HG03159 (cell line): ENCODE data around the gene AUTS2.

Experiments used
- ATAC-seq: cut with Tn5 transposase; IDR thresholded peaks from one replicate; pipeline ENCODE4 v1.9.1; 2021; ENCODE audit warnings: mild to moderate bottlenecking, moderate library complexity; ENCODE audit not compliant: unreplicated experiment

Gene AUTS2

GRCh38 chr7:70766694-70767093 lies 1168.4 kb downstream of the AUTS2 start:
- ATAC-seq, result no peak

- no peak for ATAC-seq
Observed at GRCh38 chr7:70770154-70770553, 1171.9 kb downstream of the AUTS2 start.

GRCh38 chr7:70771451-70771850 lies 1173.2 kb downstream of the AUTS2 start:
- ATAC-seq, result no peak

GRCh38 chr7:70772891-70773290 lies 1174.6 kb downstream of the AUTS2 start:
- no peak for ATAC-seq

GRCh38 chr7:70773406-70773805 lies 1175.1 kb downstream of the AUTS2 start:
- no peak for ATAC-seq

- ATAC-seq, result no peak
Observed at GRCh38 chr7:70774950-70775527, 1176.8 kb downstream of the AUTS2 start.

GRCh38 chr7:70775570-70776156 lies 1177.4 kb downstream of the AUTS2 start:
- ATAC-seq, result no peak

DNA sequence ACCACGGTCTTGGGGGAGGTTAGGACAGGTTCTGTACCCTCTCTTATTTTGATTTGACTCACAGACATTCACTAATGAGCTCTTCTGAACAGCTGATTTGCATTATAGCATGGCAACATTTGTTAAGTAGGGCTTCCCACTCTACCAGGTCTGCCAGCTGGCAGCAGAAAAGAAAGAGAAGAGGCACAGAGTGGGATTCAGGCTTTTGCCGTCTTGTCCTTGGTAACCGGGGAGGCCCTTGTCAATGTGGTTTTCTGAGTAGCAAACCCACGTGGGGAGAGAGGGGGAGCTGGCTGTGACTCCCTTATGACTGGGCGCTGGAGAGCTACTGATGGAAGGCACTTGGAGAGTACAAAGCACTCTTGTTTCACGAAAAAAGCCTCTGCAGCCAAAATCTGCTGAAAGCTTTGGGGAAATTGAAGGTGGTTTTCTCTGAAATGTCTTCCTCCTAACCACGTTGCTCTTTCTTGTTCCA lies 1178.4 kb downstream of the AUTS2 start:
- ATAC-seq, result no peak

DNA sequence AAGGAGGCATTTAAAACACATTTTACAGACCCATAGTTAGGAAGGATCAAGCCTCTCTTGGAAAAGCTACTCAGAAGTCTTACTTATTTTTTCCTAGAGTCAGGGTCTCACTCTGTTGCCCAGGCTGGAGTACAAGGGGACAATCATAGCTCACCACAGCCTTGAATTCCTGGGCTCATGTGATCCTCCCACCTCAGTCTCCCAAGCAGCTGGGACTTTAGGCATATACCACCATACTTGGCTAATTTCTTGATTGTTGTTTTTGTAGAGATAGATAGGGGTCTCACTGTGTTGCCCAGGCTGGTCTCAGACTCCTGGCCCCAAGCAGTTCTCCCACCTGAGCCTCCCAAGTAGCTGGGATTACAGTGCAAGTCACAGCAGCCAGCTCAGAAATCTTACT lies 1179.0 kb downstream of the AUTS2 start:
- ATAC-seq, result no peak

DNA sequence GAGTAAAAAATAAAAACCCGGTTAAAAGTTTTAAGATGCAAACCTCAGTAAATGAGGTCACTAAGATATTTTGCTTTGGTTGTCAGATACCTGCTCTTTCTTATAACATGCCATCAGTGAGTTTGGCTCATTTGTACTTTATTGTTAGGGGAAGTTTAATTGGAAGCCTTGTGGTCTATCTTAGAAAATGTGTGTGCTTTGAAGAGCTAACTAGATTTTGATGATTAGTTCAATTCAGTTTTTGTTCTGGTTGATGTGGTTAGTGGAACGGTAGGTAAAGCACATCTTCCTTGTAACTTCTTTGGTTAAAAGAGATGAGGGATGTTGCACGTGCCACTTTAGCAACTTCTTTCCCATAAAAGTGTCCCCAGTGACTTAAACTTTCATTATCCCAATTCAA lies 1180.3 kb downstream of the AUTS2 start:
- no peak for ATAC-seq

DNA sequence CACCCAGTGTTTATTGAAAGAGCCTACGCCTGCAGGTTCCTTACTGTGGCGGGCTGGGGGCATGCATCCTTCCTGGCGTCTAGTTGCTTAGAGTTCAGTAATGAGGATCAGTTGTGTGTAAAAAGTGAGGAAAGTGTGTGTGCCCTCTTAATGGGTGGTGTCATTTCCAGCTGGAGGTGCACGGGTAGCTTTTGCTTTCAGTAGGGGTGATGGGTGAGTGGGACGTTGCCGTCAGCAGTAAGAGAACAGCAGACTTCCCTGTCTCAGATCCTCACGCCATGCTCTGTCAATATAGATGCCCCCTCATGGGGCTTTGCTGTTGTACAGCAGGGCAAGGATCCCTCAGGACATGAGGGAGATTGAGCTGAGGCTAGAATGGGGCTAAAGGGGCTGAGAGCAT lies 1181.0 kb downstream of the AUTS2 start:
- ATAC-seq, result no peak

DNA sequence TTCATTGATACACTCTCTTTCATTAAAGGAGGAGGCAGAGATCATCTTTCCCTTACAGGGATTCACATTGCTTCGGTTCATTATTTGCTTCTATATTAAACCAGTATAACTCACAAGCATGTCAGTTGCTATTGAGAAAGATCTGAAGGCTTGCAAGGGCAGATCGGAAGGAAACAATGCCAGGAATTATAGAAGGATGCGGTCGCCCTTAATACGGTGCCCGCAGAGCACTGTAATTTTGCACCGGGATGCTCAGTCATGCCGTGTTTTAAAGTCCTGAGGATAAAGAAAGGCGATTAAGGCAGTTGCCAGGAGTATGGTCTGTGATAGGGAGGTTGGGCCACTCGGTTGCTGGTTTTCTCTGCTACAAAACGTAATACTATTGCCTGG lies 1183.6 kb downstream of the AUTS2 start:
- ATAC-seq, result no peak

DNA sequence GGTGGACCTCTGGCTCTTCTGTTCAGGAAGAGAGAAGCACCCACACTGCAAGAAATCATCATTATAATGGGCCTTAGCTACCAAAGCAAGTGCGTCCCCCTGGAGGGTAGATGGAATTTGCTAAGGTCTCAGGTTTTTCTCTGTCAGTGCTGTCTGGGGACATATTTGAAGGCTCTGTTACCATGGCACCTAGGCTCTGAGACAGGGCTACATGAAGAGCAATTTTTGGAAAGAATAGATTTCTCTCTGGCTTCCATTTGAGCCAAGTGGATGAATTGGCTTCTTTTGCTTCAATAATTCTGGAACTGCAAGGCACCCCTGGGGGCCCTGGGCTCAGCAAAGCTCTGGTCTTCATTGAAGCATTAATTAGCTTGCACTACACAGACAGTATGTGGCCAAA lies 1184.5 kb downstream of the AUTS2 start:
- ATAC-seq, result no peak

- no peak for ATAC-seq
Observed at GRCh38 chr7:70785427-70785826, 1187.2 kb downstream of the AUTS2 start.

DNA sequence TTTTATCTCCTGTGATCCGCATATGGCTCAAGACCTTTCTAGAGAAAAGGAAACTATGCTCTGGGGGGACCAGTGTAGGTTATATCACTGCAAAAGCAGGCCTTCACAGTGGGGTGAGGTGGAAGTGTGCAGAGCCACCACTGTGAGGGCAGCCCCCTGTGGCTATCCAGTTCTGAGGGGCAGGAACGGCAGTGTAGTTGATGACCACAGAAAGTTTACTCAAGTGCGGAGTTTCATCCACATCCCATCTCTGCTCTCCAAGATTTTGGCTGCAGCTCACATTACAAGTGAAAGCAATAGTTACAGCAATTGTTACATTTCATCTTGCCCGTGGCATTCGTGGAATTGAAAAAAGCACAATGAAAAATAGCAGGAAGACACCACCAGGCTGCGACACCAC lies 1187.8 kb downstream of the AUTS2 start:
- no peak for ATAC-seq

DNA sequence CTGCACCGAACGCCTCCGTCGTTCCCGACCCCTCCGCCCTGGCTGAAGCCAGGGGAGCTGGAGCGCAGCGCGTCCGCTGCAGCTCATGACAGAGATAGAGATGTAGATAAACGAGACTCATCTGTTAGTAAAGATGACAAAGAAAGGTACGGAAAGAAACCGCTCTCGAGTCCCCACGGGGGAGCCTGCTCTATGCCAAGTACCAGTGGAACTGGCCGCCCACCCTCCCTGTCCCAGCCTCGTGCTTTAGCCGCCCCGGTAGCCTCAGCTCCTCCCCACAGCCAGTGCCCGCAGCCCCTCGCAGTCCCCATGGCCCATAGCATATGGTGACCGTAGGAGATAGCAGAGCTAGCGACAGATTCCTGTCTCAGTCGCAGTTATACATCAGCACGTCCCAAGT lies 1189.0 kb downstream of the AUTS2 start:
- no peak for ATAC-seq

DNA sequence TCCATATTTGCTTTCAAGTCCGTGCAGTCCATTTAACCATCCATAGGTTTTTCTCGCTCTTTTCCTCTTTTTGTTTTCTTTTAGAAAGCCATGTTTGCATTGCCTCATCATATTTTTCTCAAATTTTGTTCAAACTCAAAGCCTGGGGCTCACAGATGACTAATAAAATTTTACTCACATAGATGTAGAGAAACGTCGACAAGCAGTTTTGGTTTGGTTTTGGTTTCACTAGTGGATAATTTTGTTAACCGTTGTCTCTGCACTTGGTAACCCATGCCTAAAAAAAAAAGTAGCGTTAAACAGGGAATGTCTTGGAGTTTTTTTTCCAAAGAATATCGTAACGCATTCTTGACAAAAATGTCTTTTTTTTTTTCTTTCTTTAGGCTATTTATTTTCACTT lies 1189.5 kb downstream of the AUTS2 start:
- no peak for ATAC-seq

- ATAC-seq, result no peak
Observed at GRCh38 chr7:70788276-70788675, 1190.0 kb downstream of the AUTS2 start.

GRCh38 chr7:70789481-70790214 lies 1191.4 kb downstream of the AUTS2 start:
- ATAC-seq, result no peak

- no peak for ATAC-seq
Observed at GRCh38 chr7:70790215-70791073, 1192.2 kb downstream of the AUTS2 start.

- no peak for ATAC-seq
Observed at GRCh38 chr7:70791341-70791740, 1193.1 kb downstream of the AUTS2 start.
